Ishikawa (cell line): Measurements from ENCODE around the gene SUPT6H.
A peak's percentile ranks its signal among the peaks of the same experiment; 100 is the strongest.

Experiments
- CEBPB ChIP-seq: IDR thresholded peaks from 2 replicates; pipeline ENCODE4 v1.6.1; 2012
- CREB1 ChIP-seq: IDR thresholded peaks from 2 replicates; pipeline ENCODE4 v1.6.1; 2012; ENCODE audit warnings: low read depth
- EGR1 ChIP-seq: IDR thresholded peaks from 2 replicates; pipeline ENCODE4 v1.6.1; 2012
- EP300 ChIP-seq: IDR thresholded peaks from 2 replicates; pipeline ENCODE4 v1.6.1; 2012; ENCODE audit warnings: borderline replicate concordance
- FOXM1 ChIP-seq: IDR thresholded peaks from 2 replicates; pipeline ENCODE4 v1.6.1; 2012; ENCODE audit warnings: low read depth, borderline replicate concordance
- MAX ChIP-seq: IDR thresholded peaks from 2 replicates; pipeline ENCODE4 v1.6.1; 2012
- NFIC ChIP-seq: IDR thresholded peaks from 2 replicates; pipeline ENCODE4 v1.6.1; 2012
- RAD21 ChIP-seq: IDR thresholded peaks from 2 replicates; pipeline ENCODE4 v1.6.1; 2012; ENCODE audit warnings: low read depth
- REST ChIP-seq: IDR thresholded peaks from 2 replicates; pipeline ENCODE4 v1.6.1; 2012; ENCODE audit warnings: low read depth, mild to moderate bottlenecking
- TAF1 ChIP-seq: IDR thresholded peaks from 2 replicates; pipeline ENCODE4 v1.6.1; 2012; ENCODE audit warnings: low read depth, mild to moderate bottlenecking
- TCF12 ChIP-seq: IDR thresholded peaks from 2 replicates; pipeline ENCODE4 v1.6.1; 2012; ENCODE audit warnings: low read depth
- TEAD4 ChIP-seq: IDR thresholded peaks from 2 replicates; pipeline ENCODE4 v1.6.1; 2012
- USF1 ChIP-seq: IDR thresholded peaks from 2 replicates; pipeline ENCODE4 v1.6.1; 2012
- YY1 ChIP-seq: IDR thresholded peaks from 2 replicates; pipeline ENCODE4 v1.6.1; 2012; ENCODE audit warnings: low read depth
- ZBTB7A ChIP-seq: IDR thresholded peaks from 2 replicates; pipeline ENCODE4 v1.6.1; 2012; ENCODE audit warnings: low read depth

SUPT6H gene

GRCh38 chr17:28726627-28727491, 64.9 kb downstream of the SUPT6H start:
- TF ChIP-seq TEAD4: 0 out of 2 replicates have a peak, but pooled peaks have one; percentile 12
- no peak; the same call in 1 of the 2 replicates for TF ChIP-seq TCF12
- no peak for TF ChIP-seq YY1
- TF ChIP-seq NFIC: no peak; the same call in 1 of the 2 replicates
- no peak for TF ChIP-seq CEBPB
- 0 out of 2 replicates have a peak, but pooled peaks have one; percentile 5 for TF ChIP-seq USF1
- no peak for TF ChIP-seq CREB1
- no peak for TF ChIP-seq REST
- no peak for TF ChIP-seq TAF1
- TF ChIP-seq EGR1: 0 out of 2 replicates have a peak, but pooled peaks have one; percentile 15
- peak; percentile 30; the same call in 1 of the 2 replicates for TF ChIP-seq MAX
- no peak for TF ChIP-seq EP300
- peak; percentile 33; the same call in 1 of the 2 replicates for TF ChIP-seq FOXM1
- peak; percentile 93 for TF ChIP-seq ZBTB7A
- TF ChIP-seq RAD21: peak; percentile 99

GRCh38 chr17:28728364-28729200, 66.6 kb downstream of the SUPT6H start, which contains the start of gene NEK8:
TSS of gene NEK8 (plus strand) at chr17:28728788. CDS start at chr17:28728814, 26 bp downstream.
- TF ChIP-seq TAF1 (peak; percentile 43), TCF12 (peak; percentile 9; the same call in 1 of the 2 replicates), ZBTB7A (peak; percentile 41; the same call in 1 of the 2 replicates), CREB1 (no peak), YY1 (no peak; the same call in none of the 2 replicates)

- TF ChIP-seq MAX (no peak), ZBTB7A (no peak), TAF1 (no peak), NFIC (no peak), CEBPB (no peak), TEAD4 (no peak), USF1 (no peak), EP300 (no peak), YY1 (no peak), FOXM1 (no peak), TCF12 (no peak), RAD21 (no peak), REST (no peak), EGR1 (no peak), CREB1 (no peak)
These were observed 67.9 kb downstream of the SUPT6H start for GRCh38 chr17:28729950-28730330.

GRCh38 chr17:28733346-28733745, 71.3 kb downstream of the SUPT6H start:
- no peak for TF ChIP-seq RAD21
- TF ChIP-seq ZBTB7A: no peak
- no peak for TF ChIP-seq USF1
- no peak for TF ChIP-seq EGR1
